Measurements from ENCODE around the gene LTBP2. TPM values are rescaled to one million over a fixed set of nuclear protein-coding genes. Genes with fewer than 3 reads are reported as not detected.

The LTBP2 gene
- polyA plus RNA-seq, 1 experiment: 41.1 TPM

- Histone ChIP-seq H3K27me3 (ENCODE audit: control insufficient read depth, insufficient read depth, low read length) (no peaks in the 10 kb centered on the region), H3K36me3 (ENCODE audit: control insufficient read depth, insufficient read depth, low read length) (peaks cover 6% of the 10 kb centered on the region), H3K4me3 (ENCODE audit: low read depth, low read length) (no peak overlapping the region)
- no peak for TF ChIP-seq CTCF (IDR thresholded peaks at IDR 0.05; ENCODE audit: insufficient read depth, low read depth, low read length)
- CTCF ChIA-PET: interaction anchor here (1.0 to 2.3 kb wide), 11 partner anchors 10 to 202 kb away, joined by 3 to 9 read pairs (median 5); no protein-coding TSS in a partner anchor
- DNase-seq (ENCODE audit: low read depth): no peak
- POLR2A ChIA-PET: interaction anchor here (1.0 kb wide), 1 partner anchor 14 kb away, joined by 3 read pairs; no protein-coding TSS in a partner anchor
These were observed 7.1 kb downstream of the LTBP2 start for GRCh38 chr14:74604911-74605310.

GRCh38 chr14:74604157-74604556 is 7.9 kb downstream of the LTBP2 start:
- Histone ChIP-seq H3K36me3 (ENCODE audit: control insufficient read depth, insufficient read depth, low read length) (peaks cover 6% of the 10 kb centered on the region), H3K27me3 (ENCODE audit: control insufficient read depth, insufficient read depth, low read length) (no peaks in the 10 kb centered on the region), H3K4me3 (ENCODE audit: low read depth, low read length) (no peak overlapping the region)
- ChIA-PET POLR2A (interaction anchor here (1.0 kb wide), 1 partner anchor 14 kb away, joined by 3 read pairs; no protein-coding TSS in a partner anchor), CTCF (interaction anchor here (0.5 to 2.3 kb wide), 7 partner anchors 11 to 557 kb away, joined by 3 to 8 read pairs (median 4); no protein-coding TSS in a partner anchor)
- no peak for DNase-seq (ENCODE audit: low read depth)
- TF ChIP-seq CTCF (IDR thresholded peaks at IDR 0.05; ENCODE audit: insufficient read depth, low read depth, low read length): no peak

GRCh38 chr14:74601982-74602381 is 10.1 kb downstream of the LTBP2 start:
- ChIA-PET CTCF (interaction anchor here (0.7 to 3.0 kb wide), 4 partner anchors 11 to 202 kb away, joined by 3 to 13 read pairs (median 4); partner anchors contain the start of gene LTBP2), POLR2A (no interaction called here)
- Histone ChIP-seq H3K27me3 (ENCODE audit: control insufficient read depth, insufficient read depth, low read length) (no peaks in the 10 kb centered on the region), H3K36me3 (ENCODE audit: control insufficient read depth, insufficient read depth, low read length) (peaks cover 6% of the 10 kb centered on the region), H3K4me3 (ENCODE audit: low read depth, low read length) (no peak overlapping the region)
- TF ChIP-seq CTCF (IDR thresholded peaks at IDR 0.05; ENCODE audit: insufficient read depth, low read depth, low read length): no peak
- no peak for DNase-seq (ENCODE audit: low read depth)

GRCh38 chr14:74599946-74600345 is 12.1 kb downstream of the LTBP2 start:
- POLR2A ChIA-PET: no interaction called here
- H3K4me3 ChIP-seq (ENCODE audit: low read depth, low read length): no peak overlapping the region
- H3K36me3 ChIP-seq (ENCODE audit: control insufficient read depth, insufficient read depth, low read length): peaks cover 6% of the 10 kb centered on the region
- CTCF ChIA-PET: interaction anchor here (2.6 kb wide), 1 partner anchor 9 kb away, joined by 10 read pairs; no protein-coding TSS in a partner anchor
- DNase-seq (ENCODE audit: low read depth): no peak
- no peak for TF ChIP-seq CTCF (IDR thresholded peaks at IDR 0.05; ENCODE audit: insufficient read depth, low read depth, low read length)
- no peaks in the 10 kb centered on the region for H3K27me3 ChIP-seq (ENCODE audit: control insufficient read depth, insufficient read depth, low read length)

- TF ChIP-seq CTCF (IDR thresholded peaks at IDR 0.05; ENCODE audit: insufficient read depth, low read depth, low read length): no peak
- POLR2A ChIA-PET: interaction anchor here (0.7 kb wide), 1 partner anchor 53 kb away, joined by 15 read pairs; no protein-coding TSS in a partner anchor
- CTCF ChIA-PET: interaction anchor here (1.7 to 2.6 kb wide), 2 partner anchors 10 to 13 kb away, joined by 10 to 11 read pairs; partner anchors contain the start of gene LTBP2
- H3K36me3 ChIP-seq (ENCODE audit: control insufficient read depth, insufficient read depth, low read length): peaks cover 6% of the 10 kb centered on the region
- H3K27me3 ChIP-seq (ENCODE audit: control insufficient read depth, insufficient read depth, low read length): no peaks in the 10 kb centered on the region
- H3K4me3 ChIP-seq (ENCODE audit: low read depth, low read length): no peak overlapping the region
- DNase-seq (ENCODE audit: low read depth): no peak
These were observed 12.7 kb downstream of the LTBP2 start for GRCh38 chr14:74599321-74599761.
